Fibroblast of skin of abdomen (primary cell): ENCODE measurements around the gene JMJD7.

Source experiments
- DNase-seq: peaks from one replicate; pipeline ENCODE4 v3.0.0-alpha.2; 2013

The JMJD7 gene

DNA sequence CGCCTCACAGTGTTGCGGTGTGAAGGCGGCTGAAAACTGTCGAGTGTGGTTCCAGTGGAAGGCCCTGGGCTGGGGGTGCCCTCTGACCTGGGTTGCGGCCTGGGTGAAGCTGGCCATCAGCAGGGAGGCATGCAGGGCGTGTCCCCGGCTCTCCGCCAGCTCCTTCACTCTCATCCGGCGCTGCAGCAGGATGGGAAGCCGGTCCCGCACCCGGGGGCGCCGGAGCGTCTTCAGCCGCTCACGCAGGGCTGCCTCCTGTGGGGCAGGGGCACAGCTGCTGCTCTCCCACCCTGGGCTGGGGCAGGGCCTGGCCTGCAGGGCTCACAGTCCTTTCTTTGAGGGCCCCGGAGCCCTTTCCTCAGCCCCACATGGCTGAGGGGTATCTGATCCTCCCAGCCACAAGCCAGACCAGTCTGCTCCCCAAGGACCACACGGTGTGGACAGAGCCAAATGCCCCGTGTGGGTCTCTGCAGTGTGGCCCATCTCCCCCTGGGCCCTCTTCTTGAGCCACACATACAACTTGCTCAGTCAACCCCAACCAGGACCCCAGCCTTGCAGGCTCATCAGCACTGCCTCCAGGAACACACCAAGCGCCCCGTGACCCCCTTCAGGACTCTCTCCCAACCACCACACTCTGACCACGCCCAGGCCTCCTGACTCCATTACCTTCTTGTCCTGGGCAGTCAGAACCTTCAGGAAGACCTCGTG, 39.1 kb downstream of the JMJD7 start:
- no peak for DNase-seq

DNA sequence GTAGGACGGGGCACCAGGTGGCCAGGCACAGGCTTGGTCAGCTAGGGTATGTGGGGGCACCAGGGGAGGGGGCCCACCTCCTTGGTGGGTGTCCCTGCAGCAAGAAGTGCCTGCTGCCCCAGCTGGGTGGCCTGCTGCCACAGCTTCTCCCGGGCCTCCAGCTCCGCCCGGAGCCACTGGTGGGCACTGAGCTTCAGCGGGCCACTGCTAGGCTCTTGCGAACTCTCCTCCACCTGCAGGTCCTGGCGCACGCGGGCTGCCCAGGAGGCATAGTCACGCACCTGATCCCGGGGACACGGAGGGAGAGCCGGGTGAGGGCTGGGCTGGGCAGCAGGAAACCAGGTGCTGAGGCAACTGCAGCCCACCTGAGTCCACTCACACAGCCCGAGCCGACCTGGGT, 40.4 kb downstream of the JMJD7 start:
- no peak for DNase-seq

GRCh38 chr15:41869770-41870688, 42.1 kb downstream of the JMJD7 start:
- no peak for DNase-seq

DNA sequence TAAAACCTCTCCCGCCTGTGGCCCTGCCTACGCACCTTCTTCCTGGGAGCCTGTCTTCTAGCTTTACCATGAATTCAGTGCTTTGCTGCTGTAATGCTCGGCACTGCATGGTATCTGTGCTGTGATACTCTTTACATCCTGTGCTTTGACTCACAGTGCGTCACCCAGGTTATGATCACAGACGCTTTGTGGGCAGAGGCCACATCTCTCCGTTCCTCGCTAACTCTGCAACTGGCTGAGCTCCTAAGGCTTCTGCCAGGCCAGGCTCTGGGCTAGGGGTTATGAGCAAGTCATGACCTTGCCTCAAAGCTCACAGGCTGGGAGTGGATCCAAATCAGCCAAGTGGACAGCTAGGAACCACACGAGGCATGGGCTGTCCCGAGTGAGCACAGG, 42.8 kb downstream of the JMJD7 start:
- peak; percentile 38 for DNase-seq

GRCh38 chr15:41871175-41871905, 43.4 kb downstream of the JMJD7 start:
- no peak for DNase-seq

- no peak for DNase-seq
Observed at GRCh38 chr15:41872166-41872747, 44.4 kb downstream of the JMJD7 start.

GRCh38 chr15:41873711-41874110, 45.8 kb downstream of the JMJD7 start:
- DNase-seq, result no peak

GRCh38 chr15:41874736-41875135, 46.8 kb downstream of the JMJD7 start:
- DNase-seq, result no peak

- no peak for DNase-seq
Observed at GRCh38 chr15:41876007-41876406, 48.1 kb downstream of the JMJD7 start.

DNA sequence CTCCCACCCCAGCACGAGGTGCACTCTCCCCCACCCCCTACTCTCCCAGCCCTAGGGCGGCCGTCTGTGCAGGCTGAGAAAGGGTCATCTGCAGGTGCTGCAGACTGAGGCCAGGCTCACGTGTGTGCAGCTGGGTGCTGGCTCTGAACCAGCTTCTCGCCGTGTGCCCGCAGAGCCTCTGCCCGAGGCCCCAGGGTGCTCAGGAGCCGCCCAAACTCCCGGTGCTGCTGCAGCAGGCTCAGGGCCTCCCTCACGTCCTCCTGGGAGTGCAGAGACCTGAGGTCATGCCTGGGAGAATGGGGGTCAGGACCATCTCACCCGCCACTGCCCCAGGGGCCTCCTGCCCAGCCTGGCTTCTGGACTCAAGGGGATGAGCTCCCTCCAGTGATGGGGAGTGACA, 48.8 kb downstream of the JMJD7 start:
- no peak for DNase-seq

DNA sequence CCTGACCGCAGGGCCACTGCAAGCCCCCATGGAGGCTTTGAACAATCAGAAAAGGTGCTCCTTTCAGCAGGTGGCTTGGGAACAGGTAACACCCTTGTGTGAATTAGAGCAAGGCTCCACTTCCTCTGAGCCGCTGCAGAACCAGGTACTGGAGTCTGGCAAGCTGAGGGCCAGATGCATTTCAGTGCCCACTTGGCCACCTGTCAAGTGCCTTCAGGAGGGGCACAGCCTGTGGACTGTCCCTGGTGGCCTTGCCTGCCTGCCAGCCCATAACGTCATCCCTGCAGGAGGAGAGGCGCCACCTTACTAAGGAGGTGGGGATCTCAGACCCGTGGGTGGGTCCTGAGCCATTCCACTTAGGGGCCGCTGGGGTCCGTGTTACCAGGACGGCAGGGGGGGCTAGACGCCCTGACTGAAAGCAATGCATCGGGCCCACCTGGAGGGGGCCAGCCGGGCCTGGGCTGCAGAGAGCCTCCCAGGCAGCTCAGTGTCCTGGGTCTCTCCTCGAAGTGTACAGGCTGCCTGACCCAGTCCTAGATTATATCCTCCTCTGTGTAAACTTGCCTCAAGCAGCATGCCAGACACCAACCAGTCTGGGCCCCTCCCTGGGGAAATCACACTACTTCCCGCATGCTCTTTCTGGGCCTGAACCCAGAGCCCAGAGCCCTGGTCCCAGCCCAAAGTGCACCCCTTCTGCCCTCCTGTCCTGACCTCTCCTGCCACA, 49.9 kb downstream of the JMJD7 start:
- no peak for DNase-seq

- DNase-seq, result no peak
Observed at GRCh38 chr15:41878355-41878699, 50.4 kb downstream of the JMJD7 start.

GRCh38 chr15:41879321-41879845, 51.5 kb downstream of the JMJD7 start:
- DNase-seq, result no peak

GRCh38 chr15:41880156-41880877, 52.4 kb downstream of the JMJD7 start:
- DNase-seq, result no peak

- no peak for DNase-seq
Observed at GRCh38 chr15:41881086-41881485, 53.2 kb downstream of the JMJD7 start.

GRCh38 chr15:41881550-41881919, 53.6 kb downstream of the JMJD7 start:
- DNase-seq, result no peak

DNA sequence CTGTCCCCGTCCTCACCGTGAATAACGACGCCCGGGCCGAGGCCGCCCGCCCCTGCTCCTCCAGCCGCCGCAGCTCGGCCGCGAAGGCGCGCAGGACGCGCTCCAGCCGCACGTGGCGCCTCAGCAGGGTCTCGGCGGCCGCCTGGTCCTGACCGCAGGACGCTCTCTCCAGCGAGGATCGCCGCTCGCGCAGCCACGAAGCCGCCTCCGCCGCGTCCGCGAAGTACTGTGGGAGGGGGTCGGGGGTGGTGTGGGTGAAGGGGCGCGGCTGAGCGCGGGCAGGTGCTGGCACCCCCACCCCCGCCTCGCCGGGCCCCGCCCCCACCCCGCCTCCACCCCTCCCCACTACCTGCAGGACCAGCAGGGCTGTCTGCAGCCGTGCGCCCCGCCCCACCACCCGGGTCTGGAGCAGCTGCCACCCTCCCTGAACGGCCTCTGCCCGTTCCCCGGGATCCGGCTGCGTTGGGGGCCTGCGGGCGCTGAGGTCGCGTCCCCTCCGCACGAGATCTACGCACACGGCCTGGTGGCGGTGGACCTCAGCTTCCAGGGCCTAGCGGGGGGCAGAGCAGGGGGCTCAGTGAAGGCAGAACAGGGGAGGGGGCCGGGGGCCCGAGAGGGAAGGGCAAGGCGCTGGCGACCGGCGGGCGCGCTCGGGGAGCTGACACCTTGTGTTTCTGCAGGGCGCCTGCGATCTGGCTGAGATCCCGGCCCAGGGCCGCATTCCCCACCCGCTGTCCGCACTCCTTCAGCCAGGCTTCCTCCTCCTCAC, 54.2 kb downstream of the JMJD7 start:
- DNase-seq, result no peak

GRCh38 chr15:41882689-41883483, 55.0 kb downstream of the JMJD7 start:
- no peak for DNase-seq

GRCh38 chr15:41883484-41883825, 55.6 kb downstream of the JMJD7 start:
- DNase-seq, result no peak

GRCh38 chr15:41884458-41884857, 56.6 kb downstream of the JMJD7 start:
- no peak for DNase-seq
